Measurements from ENCODE around the gene TCAIM.

GRCh38 chr3:44451441-44451840 lies 112.9 kb downstream of the TCAIM start:
- TF ChIP-seq POLR2AphosphoS5 (IDR thresholded peaks at IDR 0.05; ENCODE audit: low read depth) = no peak
- no peak for TF ChIP-seq CTCF (conservative IDR thresholded peaks at IDR 0.05; ENCODE audit: low read depth in 2 of 2)
- TF ChIP-seq JUNB (IDR thresholded peaks at IDR 0.05; ENCODE audit: unreplicated experiment) = no peak
- no peak for TF ChIP-seq REST (IDR thresholded peaks at IDR 0.05; ENCODE audit: unreplicated experiment)
- no peak for TF ChIP-seq EZH2phosphoT487 (IDR thresholded peaks at IDR 0.05; ENCODE audit: unreplicated experiment)

Data from GM23338 (cell line).